Measurements from ENCODE around the gene FUT2.
"Not testable (repeated sequence)": the region's sequence is repeated elsewhere in the genome, so short reads cannot be mapped to it uniquely, and the experiment has no call there.

The FUT2 gene

DNA sequence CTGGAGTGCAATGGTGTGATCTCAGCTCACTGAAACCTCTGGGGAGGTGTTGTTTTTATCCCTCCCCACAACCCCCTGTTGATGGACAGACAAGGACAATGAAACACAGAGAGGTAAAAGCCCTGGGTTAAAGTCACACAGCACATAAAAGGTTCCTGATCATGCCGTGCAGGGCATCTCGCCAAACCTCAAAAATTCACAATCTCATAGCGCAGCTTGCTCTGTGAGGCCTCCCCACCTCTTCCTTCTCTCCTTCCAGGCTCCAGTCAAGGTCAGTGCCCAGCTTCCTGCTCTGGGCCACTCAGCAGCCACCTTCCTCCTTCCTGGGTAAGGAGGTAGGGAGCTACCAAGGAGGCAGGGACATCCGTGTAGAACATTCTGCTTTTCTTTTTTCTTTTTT lies 2.3 kb downstream of the FUT2 start:
- DNase-seq (ENCODE audit: low read depth, low spot score), result no peak

GRCh38 chr19:48702701-48703100 lies 6.9 kb downstream of the FUT2 start:
- no peak for DNase-seq (ENCODE audit: low read depth, low spot score)

DNA sequence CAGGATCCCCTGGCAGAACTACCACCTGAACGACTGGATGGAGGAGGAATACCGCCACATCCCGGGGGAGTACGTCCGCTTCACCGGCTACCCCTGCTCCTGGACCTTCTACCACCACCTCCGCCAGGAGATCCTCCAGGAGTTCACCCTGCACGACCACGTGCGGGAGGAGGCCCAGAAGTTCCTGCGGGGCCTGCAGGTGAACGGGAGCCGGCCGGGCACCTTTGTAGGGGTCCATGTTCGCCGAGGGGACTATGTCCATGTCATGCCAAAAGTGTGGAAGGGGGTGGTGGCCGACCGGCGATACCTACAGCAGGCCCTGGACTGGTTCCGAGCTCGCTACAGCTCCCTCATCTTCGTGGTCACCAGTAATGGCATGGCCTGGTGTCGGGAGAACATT lies 7.5 kb downstream of the FUT2 start:
- DNase-seq (ENCODE audit: low read depth, low spot score), result no peak

GRCh38 chr19:48705431-48705830 lies 9.7 kb downstream of the FUT2 start:
- no peak for DNase-seq (ENCODE audit: low read depth, low spot score)

GRCh38 chr19:48708471-48708870 lies 12.7 kb downstream of the FUT2 start:
- no peak for DNase-seq (ENCODE audit: low read depth, low spot score)

DNA sequence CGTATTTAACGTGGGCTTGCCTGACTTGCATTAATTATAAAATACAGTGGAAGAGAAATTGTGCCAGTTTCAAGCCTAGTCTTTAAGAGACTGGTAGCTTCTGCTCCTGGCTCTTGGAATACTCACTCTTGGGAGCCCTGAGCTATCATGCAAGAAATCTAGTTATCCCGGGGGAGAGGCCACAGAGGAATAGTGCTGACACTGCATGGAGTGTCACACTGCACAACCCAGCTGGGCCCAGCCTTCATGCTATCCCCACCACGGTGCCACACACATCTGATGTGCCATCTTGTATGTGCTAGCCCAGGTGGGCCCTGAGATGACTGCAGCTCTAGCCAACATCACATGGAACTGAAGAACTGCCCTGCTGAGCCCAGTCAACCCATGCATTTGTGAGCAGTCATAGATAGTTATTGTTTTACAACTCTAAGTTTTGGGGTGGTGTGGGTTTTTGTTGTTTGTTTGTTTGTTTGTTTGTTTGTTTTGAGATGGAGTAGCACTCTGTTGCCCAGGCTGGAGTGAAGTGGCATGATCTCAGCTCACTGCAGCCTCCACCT lies 15.4 kb downstream of the FUT2 start:
- no peak for DNase-seq (ENCODE audit: low read depth, low spot score)

GRCh38 chr19:48713041-48713863 lies 17.5 kb downstream of the FUT2 start:
- DNase-seq (ENCODE audit: low read depth, low spot score), result no peak

DNA sequence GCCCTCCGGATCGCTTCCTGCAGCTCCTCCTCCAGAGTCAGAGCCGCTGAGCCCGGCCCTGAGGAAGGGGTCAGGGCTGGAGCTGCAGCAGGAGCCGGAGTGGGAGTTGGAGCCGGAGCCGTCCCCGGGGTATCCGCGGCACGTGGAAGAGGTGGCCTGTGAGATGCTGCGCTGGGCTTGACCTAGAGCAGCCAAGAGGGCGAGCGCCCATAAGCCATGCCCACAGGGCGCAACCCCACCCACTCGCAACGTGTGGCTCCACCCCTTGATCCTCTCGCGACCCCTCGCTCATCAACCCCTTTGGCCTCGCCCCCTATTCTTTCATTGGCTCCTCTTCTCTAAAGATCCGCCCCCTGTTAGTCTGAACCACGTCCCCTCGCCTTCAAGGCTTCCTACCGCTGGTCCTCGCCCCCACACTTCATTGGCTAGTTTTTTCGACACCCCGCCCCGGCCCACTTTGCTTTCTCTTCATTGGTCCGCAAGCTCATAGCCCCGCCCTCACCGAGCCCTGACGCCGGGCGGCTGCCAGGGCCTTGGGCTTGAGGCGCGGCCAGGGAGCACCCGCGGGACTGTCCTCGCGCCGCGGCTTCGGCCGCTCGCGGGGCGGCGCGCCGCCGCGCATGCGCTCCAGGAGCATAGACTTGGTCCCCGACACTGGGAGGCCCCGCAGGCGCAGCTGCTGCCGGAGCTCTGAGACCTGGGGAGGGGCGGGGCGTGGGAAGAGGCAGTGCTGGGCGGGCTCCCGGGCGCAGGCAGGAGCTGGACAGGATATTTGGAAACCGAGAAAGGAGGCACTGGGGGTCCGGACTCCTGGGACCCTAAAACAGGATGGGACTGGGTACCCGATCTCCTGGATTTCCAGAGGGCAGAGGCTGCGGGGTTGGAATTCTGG lies 18.3 kb downstream of the FUT2 start:
- DNase-seq (ENCODE audit: low read depth, low spot score), result peak; percentile 100

DNA sequence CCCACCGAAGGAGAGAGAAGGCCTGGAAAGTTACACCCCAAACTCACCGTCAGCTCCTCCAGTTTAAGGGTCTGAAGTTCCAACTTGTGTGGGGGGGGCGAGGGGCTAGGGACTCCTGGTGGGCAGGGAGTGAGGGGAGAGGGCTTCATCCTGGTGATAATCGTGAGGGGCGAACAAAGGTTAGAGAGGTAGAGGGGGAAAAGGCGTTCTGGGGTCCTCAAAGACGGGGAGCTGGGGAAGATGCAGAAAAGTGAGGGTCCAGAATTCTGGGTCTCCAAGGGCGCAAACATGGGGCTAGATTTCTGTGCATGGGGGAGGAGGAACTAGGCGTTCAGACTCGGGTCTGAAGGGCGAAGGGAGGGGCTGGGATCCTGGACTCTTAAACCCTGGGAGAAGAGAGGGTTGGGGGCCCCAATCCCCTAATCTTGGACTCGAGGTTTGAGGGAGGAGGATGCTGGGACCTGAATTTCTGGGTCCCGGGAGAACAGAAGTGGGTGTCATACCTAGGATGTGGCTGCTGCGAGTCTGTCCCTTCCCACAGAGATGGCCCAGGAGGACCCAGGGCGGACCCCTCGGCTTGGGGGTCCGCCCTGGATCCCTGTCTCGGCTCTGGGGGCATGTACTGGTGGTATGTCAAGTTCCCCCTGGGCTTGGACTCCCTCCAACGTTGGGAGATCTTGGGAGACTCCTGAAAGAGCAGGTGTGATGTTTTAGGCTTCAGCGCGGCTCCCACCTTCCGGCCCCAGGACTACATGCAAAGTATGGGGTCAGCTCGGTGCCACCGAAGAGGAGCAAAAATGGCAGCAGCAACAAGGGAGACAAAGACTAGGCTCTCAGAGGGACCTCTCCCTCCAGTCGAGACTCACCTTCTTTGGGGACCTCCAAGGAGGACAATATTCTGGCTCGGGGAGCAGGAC lies 19.2 kb downstream of the FUT2 start:
- no peak for DNase-seq (ENCODE audit: low read depth, low spot score)

GRCh38 chr19:48715681-48716171 lies 20.0 kb downstream of the FUT2 start:
- DNase-seq (ENCODE audit: low read depth, low spot score), result no peak

DNA sequence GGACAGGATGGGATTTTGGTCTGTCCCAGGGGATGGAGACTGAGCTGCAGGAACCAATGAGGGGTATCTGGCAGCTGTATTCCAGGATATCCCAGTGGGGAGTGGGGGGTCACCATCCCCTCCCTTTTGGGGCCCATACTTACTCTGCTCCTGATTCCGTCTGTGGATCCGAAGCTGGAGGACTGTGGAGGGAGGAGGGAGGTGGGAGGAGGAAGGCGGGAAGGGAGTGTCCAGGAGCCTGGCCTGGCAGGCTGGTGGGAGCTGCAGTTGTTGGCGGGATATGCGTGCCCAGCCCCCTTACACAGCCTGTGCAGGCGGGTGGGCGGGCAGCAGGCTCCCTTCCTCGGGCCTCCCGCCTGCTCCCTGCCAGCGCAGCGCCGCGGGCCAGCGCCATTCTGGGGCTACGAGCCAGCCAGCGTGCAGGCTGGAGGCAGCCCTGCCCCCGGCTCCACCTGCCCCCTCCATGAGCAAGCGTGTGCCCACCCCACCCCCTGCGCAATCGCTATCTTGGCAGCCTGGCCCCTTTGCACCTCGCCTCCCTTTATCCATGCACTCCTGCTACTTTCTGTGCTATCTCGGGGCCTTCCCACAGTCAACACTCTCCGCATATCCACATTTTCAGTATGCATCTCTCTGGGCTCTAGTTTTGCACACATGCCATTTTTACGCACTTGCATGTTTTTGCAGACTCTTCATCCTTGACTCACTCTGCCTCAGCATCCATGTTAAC lies 21.0 kb downstream of the FUT2 start:
- no peak for DNase-seq (ENCODE audit: low read depth, low spot score)

- not testable (repeated sequence) for DNase-seq (ENCODE audit: low read depth, low spot score)
Measured at GRCh38 chr19:48718106-48718505, 22.3 kb downstream of the FUT2 start.

GRCh38 chr19:48718711-48719231 lies 23.0 kb downstream of the FUT2 start:
- DNase-seq (ENCODE audit: low read depth, low spot score), result no peak

GRCh38 chr19:48719263-48720171 lies 23.7 kb downstream of the FUT2 start, which contains the start of gene MAMSTR:
MAMSTR (minus strand) TSS chr19:48719725; CDS start chr19:48719031, 694 bp downstream.
- DNase-seq (ENCODE audit: low read depth, low spot score), result no peak

GRCh38 chr19:48720251-48720612 lies 24.5 kb downstream of the FUT2 start:
- no peak for DNase-seq (ENCODE audit: low read depth, low spot score)

- DNase-seq (ENCODE audit: low read depth, low spot score), result peak; percentile 99
Measured at GRCh38 chr19:48720613-48721296, 25.0 kb downstream of the FUT2 start.

- DNase-seq (ENCODE audit: low read depth, low spot score), result no peak
Measured at GRCh38 chr19:48722196-48722708, 26.5 kb downstream of the FUT2 start.

Data from smooth muscle cell of the brain vasculature (primary cell).